HG02840 (cell line): ENCODE measurements around the gene MAMDC4.
"Not testable (repeated sequence)": the region's sequence is repeated elsewhere in the genome, so short reads cannot be mapped to it uniquely, and the experiment has no call there.

ENCODE experiments used
- ATAC-seq: cut with Tn5 transposase; IDR thresholded peaks from one replicate; pipeline ENCODE4 v1.9.1; 2021; ENCODE audit warnings: mild to moderate bottlenecking, moderate library complexity, moderate number of reproducible peaks; ENCODE audit not compliant: unreplicated experiment, low FRiP score

The MAMDC4 gene

GRCh38 chr9:136837856-136838277 is 14.3 kb upstream of the MAMDC4 start:
- ATAC-seq: not testable (repeated sequence)

GRCh38 chr9:136838314-136839228 is 13.6 kb upstream of the MAMDC4 start:
- ATAC-seq: no peak

GRCh38 chr9:136839229-136840139 is 12.7 kb upstream of the MAMDC4 start:
- ATAC-seq: no peak

- no peak for ATAC-seq
These were observed 11.8 kb upstream of the MAMDC4 start for GRCh38 chr9:136840140-136840876.

- ATAC-seq: no peak
These were observed 11.1 kb upstream of the MAMDC4 start for GRCh38 chr9:136840877-136841645.

- not testable (repeated sequence) for ATAC-seq
These were observed 10.3 kb upstream of the MAMDC4 start for GRCh38 chr9:136841646-136842379.

- peak; percentile 57 for ATAC-seq
These were observed 9.7 kb upstream of the MAMDC4 start, which contains the start of gene AJM1 for GRCh38 chr9:136842380-136842948. TSS of gene AJM1 (plus strand) at chr9:136842478. CDS start at chr9:136844415, 1,937 bp downstream.

GRCh38 chr9:136843159-136843800 is 8.9 kb upstream of the MAMDC4 start:
- not testable (repeated sequence) for ATAC-seq

GRCh38 chr9:136843801-136844740 is 8.1 kb upstream of the MAMDC4 start:
- ATAC-seq: not testable (repeated sequence)

- ATAC-seq: no peak
These were observed 7.2 kb upstream of the MAMDC4 start for GRCh38 chr9:136844761-136845464.

GRCh38 chr9:136845465-136846260 is 6.5 kb upstream of the MAMDC4 start:
- ATAC-seq: no peak

GRCh38 chr9:136846376-136847087 is 5.6 kb upstream of the MAMDC4 start:
- no peak for ATAC-seq

- ATAC-seq: no peak
These were observed 4.9 kb upstream of the MAMDC4 start for GRCh38 chr9:136847088-136847825.

GRCh38 chr9:136847826-136848392 is 4.2 kb upstream of the MAMDC4 start:
- no peak for ATAC-seq
